ENCODE results near the gene GMDS. TPM values are rescaled to one million over a fixed set of nuclear protein-coding genes. Genes with fewer than 3 reads are reported as not detected.

Gene GMDS
- total RNA-seq, 2 experiments from 2014 or later = 13.9 to 16.4 TPM

DNA sequence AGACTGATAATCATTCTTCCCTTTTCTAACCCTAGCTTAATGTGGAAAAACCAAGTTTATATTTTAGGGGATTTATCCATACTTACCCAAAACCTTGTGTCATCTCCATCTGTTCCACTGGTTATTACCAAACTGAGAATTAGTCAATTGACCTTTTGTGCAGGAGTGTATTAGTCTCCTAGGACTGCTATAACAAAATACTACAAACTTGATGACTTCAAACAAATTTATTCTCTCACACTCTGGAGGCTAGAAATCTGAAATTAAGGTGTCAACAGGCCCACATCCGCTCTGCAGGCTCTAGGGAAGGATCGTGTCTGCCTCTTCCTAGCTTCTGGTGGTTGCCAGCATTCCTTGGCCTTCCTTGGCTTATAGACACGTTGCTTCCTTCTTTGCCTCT lies 12.7 kb upstream of the GMDS start:
- intact Hi-C loops (cut with DNase I, micrococcal nuclease) = no loop called here
- no peaks in the 10 kb centered on the region for H3K4me1 Mint-ChIP-seq (ENCODE audit: low read depth)
- Histone ChIP-seq H3K4me3 (ENCODE audit: low read length) (no peak overlapping the region), H3K36me3 (ENCODE audit: insufficient read depth, low read length) (peaks cover 14% of the 10 kb centered on the region), H3K27me3 (ENCODE audit: control insufficient read depth in 1 of 2, insufficient read depth in 2 of 2, low read length in 2 of 2) (no peaks in the 10 kb centered on the region), H3K4me1 (ENCODE audit: insufficient read depth, low read length) (no peaks in the 10 kb centered on the region), H3K27ac (ENCODE audit: low read depth in 1 of 2, low read length in 2 of 2) (no peak overlapping the region), H3K9me3 (ENCODE audit: control insufficient read depth in 1 of 2, insufficient read depth in 1 of 2, low read length in 2 of 2) (no peaks in the 10 kb centered on the region)
- H3K36me3 Mint-ChIP-seq (ENCODE audit: low read depth) = peaks cover 81% of the 10 kb centered on the region
- no peak for TF ChIP-seq CTCF (IDR thresholded peaks at IDR 0.05)
- no peaks in the 10 kb centered on the region for H3K9me3 Mint-ChIP-seq
- ChIA-PET POLR2A (interaction anchor here (1.0 kb wide), 1 partner anchor 12 kb away, joined by 3 read pairs; no protein-coding TSS in a partner anchor), CTCF (no interaction called here)
- H3K27ac Mint-ChIP-seq = no peak overlapping the region
- ATAC-seq (ENCODE audit: poor library complexity) (no peak), DNase-seq (no peak)
- no peak overlapping the region for H3K4me3 Mint-ChIP-seq
- no peaks in the 10 kb centered on the region for H3K27me3 Mint-ChIP-seq

DNA sequence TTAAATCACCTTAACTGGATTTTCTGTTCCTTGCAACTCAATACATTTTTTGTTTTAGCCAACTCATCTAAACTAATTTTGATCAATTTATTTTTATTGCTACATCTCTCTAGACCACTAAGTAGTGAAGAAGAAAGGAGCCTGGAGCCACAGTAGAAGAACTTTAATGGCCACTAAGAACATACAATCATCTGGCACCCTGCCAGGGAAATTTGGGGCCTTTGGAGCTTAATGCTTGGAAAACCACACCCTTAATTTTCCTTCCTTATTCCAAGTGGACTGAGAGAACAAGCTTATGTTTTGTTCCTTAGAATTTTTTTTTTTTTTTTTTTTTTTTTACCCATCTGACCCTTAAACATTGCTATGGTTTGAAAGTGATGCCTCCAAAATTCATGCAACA lies 12.0 kb upstream of the GMDS start:
- ChIA-PET POLR2A (interaction anchor here (1.0 kb wide), 1 partner anchor 11 kb away, joined by 3 read pairs; no protein-coding TSS in a partner anchor), CTCF (no interaction called here)
- H3K4me1 ChIP-seq (ENCODE audit: insufficient read depth, low read length) = no peaks in the 10 kb centered on the region
- H3K4me3 ChIP-seq (ENCODE audit: low read length) = no peak overlapping the region
- H3K4me3 Mint-ChIP-seq = no peak overlapping the region
- DNase-seq (no peak), ATAC-seq (ENCODE audit: poor library complexity) (no peak)
- H3K27ac Mint-ChIP-seq = no peak overlapping the region
- H3K27me3 Mint-ChIP-seq = no peaks in the 10 kb centered on the region
- H3K27me3 ChIP-seq (ENCODE audit: control insufficient read depth in 1 of 2, insufficient read depth in 2 of 2, low read length in 2 of 2) = no peaks in the 10 kb centered on the region
- no peaks in the 10 kb centered on the region for H3K9me3 Mint-ChIP-seq
- no peaks in the 10 kb centered on the region for H3K4me1 Mint-ChIP-seq (ENCODE audit: low read depth)
- no peak overlapping the region for H3K27ac ChIP-seq (ENCODE audit: low read depth in 1 of 2, low read length in 2 of 2)
- peaks cover 16% of the 10 kb centered on the region for H3K36me3 ChIP-seq (ENCODE audit: insufficient read depth, low read length)
- H3K36me3 Mint-ChIP-seq (ENCODE audit: low read depth) = peaks cover 80% of the 10 kb centered on the region
- intact Hi-C loops (cut with DNase I, micrococcal nuclease) = no loop called here
- H3K9me3 ChIP-seq (ENCODE audit: control insufficient read depth in 1 of 2, insufficient read depth in 1 of 2, low read length in 2 of 2) = no peaks in the 10 kb centered on the region
- no peak for TF ChIP-seq CTCF (IDR thresholded peaks at IDR 0.05)

GRCh38 chr6:2254747-2255146 lies 9.3 kb upstream of the GMDS start:
- POLR2A ChIA-PET = no interaction called here
- CTCF ChIA-PET = no interaction called here
- Mint-ChIP-seq H3K27me3 (no peaks in the 10 kb centered on the region), H3K9me3 (no peaks in the 10 kb centered on the region), H3K4me1 (ENCODE audit: low read depth) (no peaks in the 10 kb centered on the region), H3K27ac (no peak overlapping the region), H3K36me3 (ENCODE audit: low read depth) (peaks cover 86% of the 10 kb centered on the region), H3K4me3 (no peak overlapping the region)
- Histone ChIP-seq H3K27me3 (ENCODE audit: control insufficient read depth in 1 of 2, insufficient read depth in 2 of 2, low read length in 2 of 2) (no peaks in the 10 kb centered on the region), H3K4me1 (ENCODE audit: insufficient read depth, low read length) (no peaks in the 10 kb centered on the region), H3K36me3 (ENCODE audit: insufficient read depth, low read length) (peaks cover 29% of the 10 kb centered on the region), H3K9me3 (ENCODE audit: control insufficient read depth in 1 of 2, insufficient read depth in 1 of 2, low read length in 2 of 2) (no peaks in the 10 kb centered on the region), H3K27ac (ENCODE audit: low read depth in 1 of 2, low read length in 2 of 2) (no peak overlapping the region), H3K4me3 (ENCODE audit: low read length) (no peak overlapping the region)
- DNase-seq = no peak
- ATAC-seq (ENCODE audit: poor library complexity) = no peak
- intact Hi-C loops (cut with DNase I, micrococcal nuclease) = no loop called here
- no peak for TF ChIP-seq CTCF (IDR thresholded peaks at IDR 0.05)

Measured in CD4-positive, alpha-beta T cell (primary cell).